HAP-1 (cell line): ENCODE results near the gene TINAG.

ENCODE experiments used
- DNase-seq, 2 experiments: peaks; one replicate each; pipeline ENCODE4 v3.0.0-alpha.2; 2016 to 2020; ENCODE audit warnings: low spot score in 2 of 2
- H3K27me3 ChIP-seq: fragments of 250-450 bp; sonication (Bioruptor Pico); 2 replicates; pipeline ENCODE4 v1.5.1; 2020; ENCODE audit warnings: low read depth, mild to moderate bottlenecking, moderate library complexity
- H3K36me3 ChIP-seq: fragments of 250-450 bp; sonication (Bioruptor Pico); replicated peaks from 2 replicates; pipeline ENCODE4 v1.5.1; 2020; ENCODE audit warnings: mild to moderate bottlenecking
- H3K4me1 ChIP-seq: fragments of 250-450 bp; sonication (Bioruptor Pico); 2 replicates; pipeline ENCODE4 v1.5.1; 2020; ENCODE audit warnings: mild to moderate bottlenecking
- H3K4me3 ChIP-seq: fragments of 250-450 bp; sonication (Bioruptor Pico); 2 replicates; pipeline ENCODE4 v1.5.1; 2020; ENCODE audit warnings: mild to moderate bottlenecking, moderate library complexity
- H3K9me3 ChIP-seq: fragments of 250-450 bp; sonication (Bioruptor Pico); 2 replicates; pipeline ENCODE4 v1.5.1; 2020; ENCODE audit warnings: mild to moderate bottlenecking, moderate library complexity
- in situ Hi-C: fragments of 300-500 bp; cut with MboI; formaldehyde crosslinking; loops from 3 replicates; pipeline ENCODE4 v1.14.3; 2020; ENCODE audit warnings: low sequenced_read_pairs, inconsistent platforms, mixed read lengths

The TINAG gene

DNA sequence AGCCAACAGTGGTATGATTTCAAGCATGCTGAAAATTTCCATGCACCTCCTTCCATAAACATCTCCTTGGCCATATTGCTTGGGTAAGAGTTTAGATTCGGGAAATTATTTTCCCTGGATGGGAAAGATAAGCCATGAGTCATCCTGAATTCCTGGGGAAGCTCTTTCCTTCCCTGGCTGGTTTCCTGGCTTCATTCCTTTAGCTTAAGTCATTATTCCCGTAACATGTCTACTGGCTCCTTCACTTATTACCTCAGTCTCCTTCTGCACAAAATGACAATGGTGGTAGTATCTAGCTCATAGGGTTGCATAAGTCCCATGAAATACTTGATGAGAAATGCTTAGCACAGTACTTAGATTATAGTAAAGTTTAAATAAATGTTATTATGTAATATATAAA lies 27.6 kb downstream of the TINAG start:
- no peak for DNase-seq

GRCh38 chr6:54353975-54354374 lies 45.7 kb downstream of the TINAG start:
- Histone ChIP-seq H3K4me3 (no peak overlapping the region), H3K36me3 (no peaks in the 10 kb centered on the region), H3K27me3 (no peaks in the 10 kb centered on the region), H3K9me3 (no peaks in the 10 kb centered on the region), H3K4me1 (peaks cover 7% of the 10 kb centered on the region)
- in situ Hi-C loops: no loop called here
- DNase-seq: peak in 1 of 2 experiments; percentile 35

More for the DNA sequence above, 27.6 kb downstream of the TINAG start:
- Histone ChIP-seq H3K4me3 (no peak overlapping the region), H3K27me3 (no peaks in the 10 kb centered on the region), H3K9me3 (no peaks in the 10 kb centered on the region), H3K36me3 (no peaks in the 10 kb centered on the region), H3K4me1 (no peaks in the 10 kb centered on the region)
- in situ Hi-C loops: no loop called here

- in situ Hi-C loops: no loop called here
- DNase-seq: no peak
- H3K4me1 ChIP-seq: peaks cover 7% of the 10 kb centered on the region
- no peaks in the 10 kb centered on the region for H3K9me3 ChIP-seq
- H3K4me3 ChIP-seq: no peak overlapping the region
- no peaks in the 10 kb centered on the region for H3K36me3 ChIP-seq
- no peaks in the 10 kb centered on the region for H3K27me3 ChIP-seq
Observed at GRCh38 chr6:54354608-54355007, 46.4 kb downstream of the TINAG start.

GRCh38 chr6:54357141-54357540 lies 48.9 kb downstream of the TINAG start:
- in situ Hi-C loops: no loop called here
- H3K27me3 ChIP-seq: no peaks in the 10 kb centered on the region
- no peak overlapping the region for H3K4me3 ChIP-seq
- no peaks in the 10 kb centered on the region for H3K9me3 ChIP-seq
- DNase-seq: no peak
- peaks cover 7% of the 10 kb centered on the region for H3K4me1 ChIP-seq
- H3K36me3 ChIP-seq: no peaks in the 10 kb centered on the region

- DNase-seq: no peak
- no peak overlapping the region for H3K4me3 ChIP-seq
- H3K4me1 ChIP-seq: no peaks in the 10 kb centered on the region
- no peaks in the 10 kb centered on the region for H3K9me3 ChIP-seq
- in situ Hi-C loops: no loop called here
- no peaks in the 10 kb centered on the region for H3K36me3 ChIP-seq
- no peaks in the 10 kb centered on the region for H3K27me3 ChIP-seq
Observed at GRCh38 chr6:54361188-54361587, 52.9 kb downstream of the TINAG start.

DNA sequence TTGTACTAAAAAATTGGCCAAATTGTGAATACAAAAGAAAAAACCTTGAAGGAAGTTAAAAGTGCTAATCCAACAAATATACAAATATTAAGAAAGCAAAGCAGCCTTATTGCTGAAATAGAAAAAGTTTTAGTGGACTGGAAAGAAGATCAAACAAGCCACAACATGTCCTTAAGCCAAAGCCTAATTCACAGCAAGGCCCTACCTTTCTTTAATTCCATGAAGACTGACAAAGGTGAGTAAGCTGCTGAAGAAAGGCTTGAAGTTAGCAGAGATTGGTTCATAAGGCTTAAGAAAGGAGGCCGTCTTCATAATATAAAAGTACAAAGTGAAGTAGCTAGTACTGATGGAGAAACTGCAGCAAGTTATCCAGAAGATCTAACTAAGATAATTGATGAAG lies 53.5 kb downstream of the TINAG start:
- Histone ChIP-seq H3K4me3 (no peak overlapping the region), H3K4me1 (no peaks in the 10 kb centered on the region), H3K27me3 (no peaks in the 10 kb centered on the region), H3K9me3 (no peaks in the 10 kb centered on the region), H3K36me3 (no peaks in the 10 kb centered on the region)
- DNase-seq: no peak
- in situ Hi-C loops: no loop called here

- no peak overlapping the region for H3K4me3 ChIP-seq
- in situ Hi-C loops: no loop called here
- H3K27me3 ChIP-seq: no peaks in the 10 kb centered on the region
- no peaks in the 10 kb centered on the region for H3K36me3 ChIP-seq
- no peak for DNase-seq
- H3K4me1 ChIP-seq: no peaks in the 10 kb centered on the region
- no peaks in the 10 kb centered on the region for H3K9me3 ChIP-seq
Observed at GRCh38 chr6:54366667-54367327, 58.6 kb downstream of the TINAG start.

GRCh38 chr6:54377776-54378175 lies 69.5 kb downstream of the TINAG start:
- Histone ChIP-seq H3K36me3 (no peaks in the 10 kb centered on the region), H3K4me3 (no peak overlapping the region), H3K9me3 (no peaks in the 10 kb centered on the region), H3K27me3 (no peaks in the 10 kb centered on the region), H3K4me1 (no peaks in the 10 kb centered on the region; the same call in 1 of the 2 replicates)
- no peak for DNase-seq
- in situ Hi-C loops: no loop called here

GRCh38 chr6:54386295-54386694 lies 78.1 kb downstream of the TINAG start:
- Histone ChIP-seq H3K36me3 (no peaks in the 10 kb centered on the region), H3K9me3 (no peaks in the 10 kb centered on the region), H3K27me3 (no peaks in the 10 kb centered on the region), H3K4me3 (no peak overlapping the region), H3K4me1 (peaks cover 12% of the 10 kb centered on the region)
- no peak for DNase-seq
- in situ Hi-C loops: no loop called here

DNA sequence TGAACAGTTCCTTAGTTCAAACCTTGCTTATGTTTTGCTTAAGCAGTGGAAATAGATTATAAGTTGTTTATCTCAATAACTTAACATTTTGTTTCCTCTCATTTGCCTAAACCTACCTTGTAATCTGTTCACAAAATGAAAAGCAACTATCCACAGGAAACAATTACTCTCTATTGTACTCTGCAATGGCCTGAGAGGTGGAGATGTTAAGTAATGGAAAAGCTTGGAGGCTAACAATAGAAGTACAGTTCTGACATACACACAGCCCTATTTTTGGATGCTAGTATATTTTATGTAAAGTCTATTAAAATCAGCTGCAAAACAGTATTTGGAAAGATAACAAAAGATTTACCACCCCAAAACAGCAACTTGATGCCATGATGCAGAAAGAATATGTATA lies 82.1 kb downstream of the TINAG start:
- Histone ChIP-seq H3K9me3 (0 out of 2 replicates have a peak, but pooled peaks cover 2% of the 10 kb centered on the region), H3K36me3 (no peaks in the 10 kb centered on the region), H3K4me3 (no peak overlapping the region), H3K4me1 (peaks cover 18% of the 10 kb centered on the region), H3K27me3 (no peaks in the 10 kb centered on the region)
- in situ Hi-C loops: no loop called here
- peak in 1 of 2 experiments; percentile 74 for DNase-seq

DNA sequence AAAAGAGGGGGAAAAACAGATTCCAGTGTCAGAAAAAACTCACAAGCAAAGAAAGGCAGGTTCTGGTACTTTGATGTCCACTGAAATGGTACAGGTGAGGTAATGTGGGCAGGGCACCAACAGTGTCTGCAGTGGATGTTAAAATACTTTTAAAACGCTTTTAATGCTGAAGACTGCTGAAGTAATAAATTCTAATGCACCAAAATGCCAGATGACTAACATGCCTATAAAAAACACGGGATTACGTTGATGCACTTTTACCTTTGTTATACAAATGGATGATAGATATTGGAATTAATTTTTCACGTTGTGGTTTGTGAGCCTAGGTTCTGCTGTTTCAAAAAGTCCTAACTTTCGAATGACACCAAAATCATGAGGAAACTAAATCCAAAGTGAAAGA lies 83.3 kb downstream of the TINAG start:
- in situ Hi-C loops: no loop called here
- Histone ChIP-seq H3K4me1 (peaks cover 18% of the 10 kb centered on the region), H3K4me3 (no peak overlapping the region), H3K27me3 (no peaks in the 10 kb centered on the region), H3K9me3 (0 out of 2 replicates have a peak, but pooled peaks cover 2% of the 10 kb centered on the region), H3K36me3 (no peaks in the 10 kb centered on the region)
- no peak for DNase-seq

- H3K27me3 ChIP-seq: no peaks in the 10 kb centered on the region
- H3K4me3 ChIP-seq: no peak overlapping the region
- H3K9me3 ChIP-seq: no peaks in the 10 kb centered on the region
- no peak for DNase-seq
- no peaks in the 10 kb centered on the region for H3K36me3 ChIP-seq
- no peaks in the 10 kb centered on the region for H3K4me1 ChIP-seq
- in situ Hi-C loops: no loop called here
Observed at GRCh38 chr6:54403096-54403495, 94.9 kb downstream of the TINAG start.

GRCh38 chr6:54404791-54405190 lies 96.5 kb downstream of the TINAG start:
- DNase-seq: no peak
- in situ Hi-C loops: no loop called here
- Histone ChIP-seq H3K36me3 (no peaks in the 10 kb centered on the region), H3K9me3 (no peaks in the 10 kb centered on the region), H3K27me3 (no peaks in the 10 kb centered on the region), H3K4me3 (no peak overlapping the region), H3K4me1 (no peaks in the 10 kb centered on the region)

DNA sequence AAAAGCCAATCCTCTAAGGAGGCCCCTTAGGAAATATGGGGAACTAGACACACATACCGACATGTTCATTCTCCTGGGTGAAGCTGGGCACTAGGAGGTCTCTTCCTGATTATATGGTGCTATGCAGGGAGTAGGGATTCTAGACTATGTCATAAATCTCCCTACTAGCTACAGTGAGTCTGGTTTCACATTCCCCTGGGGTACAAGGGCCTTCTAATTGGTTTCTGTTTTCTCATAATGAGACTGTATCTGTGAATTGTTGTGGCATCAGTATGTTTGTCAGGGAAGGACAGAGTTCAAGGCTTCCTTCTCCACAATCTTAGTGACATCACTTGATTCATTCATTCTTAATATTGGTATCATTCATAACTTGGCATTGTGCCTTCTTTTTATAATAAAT lies 103.5 kb downstream of the TINAG start:
- Histone ChIP-seq H3K4me1 (peaks cover 5% of the 10 kb centered on the region), H3K27me3 (no peaks in the 10 kb centered on the region), H3K4me3 (no peak overlapping the region), H3K36me3 (no peaks in the 10 kb centered on the region), H3K9me3 (no peaks in the 10 kb centered on the region)
- no peak for DNase-seq
- in situ Hi-C loops: no loop called here

GRCh38 chr6:54415517-54415916 lies 107.3 kb downstream of the TINAG start:
- no peaks in the 10 kb centered on the region for H3K27me3 ChIP-seq
- no peaks in the 10 kb centered on the region for H3K36me3 ChIP-seq
- DNase-seq: peak; percentile 9 to 55
- H3K4me3 ChIP-seq: no peak overlapping the region
- H3K9me3 ChIP-seq: no peaks in the 10 kb centered on the region
- peaks cover 5% of the 10 kb centered on the region for H3K4me1 ChIP-seq
- in situ Hi-C loops: no loop called here
